Activated T-helper 2 cell treated with anti-CD3 and anti-CD28 coated beads, Interferon-gamma antibody, Interleukin-2, Interleukin-4, amounts not matched to agents 10 μg/mL and 5 μg/mL and 100 μg/mL, durations not matched to agents 14 hours and 24 hours and 36 hours (primary cell): Measurements from ENCODE around the gene SEPTIN12. TPM values are rescaled to one million over a fixed set of nuclear protein-coding genes. Genes with fewer than 3 reads are reported as not detected.

ENCODE experiments used
- DNase-seq: peaks from one replicate; pipeline ENCODE4 v3.0.0; 2021; ENCODE audit warnings: low spot score
- H3K27ac Mint-ChIP-seq: one replicate; pipeline ENCODE4 v1.8.0; 2021; ENCODE audit warnings: mixed read lengths
- H3K27me3 Mint-ChIP-seq: one replicate; pipeline ENCODE4 v1.8.0; 2021; ENCODE audit warnings: low read depth, mixed read lengths
- H3K36me3 Mint-ChIP-seq: one replicate; pipeline ENCODE4 v1.8.0; 2021; ENCODE audit warnings: low read depth, mixed read lengths
- H3K4me1 Mint-ChIP-seq: one replicate; pipeline ENCODE4 v1.8.0; 2021; ENCODE audit warnings: low read depth, mixed read lengths
- H3K4me3 Mint-ChIP-seq: one replicate; pipeline ENCODE4 v1.8.0; 2021; ENCODE audit warnings: low read depth, mild to moderate bottlenecking, moderate library complexity, mixed read lengths
- H3K9me3 Mint-ChIP-seq: one replicate; pipeline ENCODE4 v1.8.0; 2021; ENCODE audit warnings: mixed read lengths
- intact Hi-C: fragments of 100-400 bp; cut with micrococcal nuclease; formaldehyde crosslinking; loops from one replicate; pipeline ENCODE4 v1.15.1; 2023
- total RNA-seq: library from RNA; stranded (reverse); gene quantifications from 2 replicates; pipeline ENCODE4 v1.2.3, GENCODE V29; 2022

Gene SEPTIN12
- total RNA-seq, 1 donor from 2014 or later, result not detected

- DNase-seq, result no peak
- no peaks in the 10 kb centered on the region for H3K27me3 Mint-ChIP-seq
- H3K27ac Mint-ChIP-seq, result no peak overlapping the region
- peaks cover 5% of the 10 kb centered on the region for H3K4me1 Mint-ChIP-seq
- H3K9me3 Mint-ChIP-seq, result no peaks in the 10 kb centered on the region
- intact Hi-C loops, result no loop called here
- peak overlapping the region; percentile 48 for H3K4me3 Mint-ChIP-seq
- peaks cover 16% of the 10 kb centered on the region for H3K36me3 Mint-ChIP-seq
Observed at GRCh38 chr16:4800290-4801041, 12.3 kb upstream of the SEPTIN12 start.

GRCh38 chr16:4799171-4799855, 11.2 kb upstream of the SEPTIN12 start:
- Mint-ChIP-seq H3K27me3 (no peaks in the 10 kb centered on the region), H3K4me1 (peaks cover 5% of the 10 kb centered on the region), H3K4me3 (no peak overlapping the region), H3K9me3 (no peaks in the 10 kb centered on the region), H3K36me3 (peaks cover 6% of the 10 kb centered on the region), H3K27ac (no peak overlapping the region)
- DNase-seq, result no peak
- intact Hi-C loops, result no loop called here

GRCh38 chr16:4798456-4798855, 10.3 kb upstream of the SEPTIN12 start:
- Mint-ChIP-seq H3K9me3 (no peaks in the 10 kb centered on the region), H3K36me3 (no peaks in the 10 kb centered on the region), H3K4me1 (peaks cover 4% of the 10 kb centered on the region), H3K27ac (no peak overlapping the region), H3K4me3 (no peak overlapping the region), H3K27me3 (no peaks in the 10 kb centered on the region)
- no peak for DNase-seq
- intact Hi-C loops, result no loop called here

GRCh38 chr16:4797805-4798252, 9.7 kb upstream of the SEPTIN12 start:
- Mint-ChIP-seq H3K9me3 (no peaks in the 10 kb centered on the region), H3K27me3 (no peaks in the 10 kb centered on the region), H3K36me3 (no peaks in the 10 kb centered on the region), H3K4me3 (no peak overlapping the region), H3K4me1 (no peaks in the 10 kb centered on the region), H3K27ac (no peak overlapping the region)
- no peak for DNase-seq
- intact Hi-C loops, result no loop called here

GRCh38 chr16:4796982-4797804, 9.0 kb upstream of the SEPTIN12 start:
- no peak for DNase-seq
- Mint-ChIP-seq H3K4me1 (no peaks in the 10 kb centered on the region), H3K27me3 (no peaks in the 10 kb centered on the region), H3K27ac (no peak overlapping the region), H3K36me3 (no peaks in the 10 kb centered on the region), H3K9me3 (no peaks in the 10 kb centered on the region), H3K4me3 (no peak overlapping the region)
- intact Hi-C loops, result no loop called here

GRCh38 chr16:4795828-4796572, 7.9 kb upstream of the SEPTIN12 start:
- Mint-ChIP-seq H3K36me3 (no peaks in the 10 kb centered on the region), H3K27ac (no peak overlapping the region), H3K4me3 (no peak overlapping the region), H3K27me3 (no peaks in the 10 kb centered on the region), H3K4me1 (peaks cover 3% of the 10 kb centered on the region), H3K9me3 (no peaks in the 10 kb centered on the region)
- intact Hi-C loops, result no loop called here
- no peak for DNase-seq

- peaks cover 6% of the 10 kb centered on the region for H3K4me1 Mint-ChIP-seq
- DNase-seq, result no peak
- no peaks in the 10 kb centered on the region for H3K9me3 Mint-ChIP-seq
- no peaks in the 10 kb centered on the region for H3K27me3 Mint-ChIP-seq
- intact Hi-C loops, result no loop called here
- no peaks in the 10 kb centered on the region for H3K36me3 Mint-ChIP-seq
- no peak within 1 kb of the TSS for H3K27ac Mint-ChIP-seq
- H3K4me3 Mint-ChIP-seq, result no peak within 1 kb of the TSS
Observed at GRCh38 chr16:4795181-4795827, 7.2 kb upstream of the SEPTIN12 start, which contains the start of gene SMIM22. SMIM22 (plus strand) TSS chr16:4795369; CDS start chr16:4795735, 366 bp downstream.

- Mint-ChIP-seq H3K4me3 (no peak overlapping the region), H3K4me1 (peaks cover 6% of the 10 kb centered on the region), H3K9me3 (no peaks in the 10 kb centered on the region), H3K36me3 (no peaks in the 10 kb centered on the region), H3K27ac (no peak overlapping the region), H3K27me3 (no peaks in the 10 kb centered on the region)
- intact Hi-C loops, result no loop called here
- no peak for DNase-seq
Observed at GRCh38 chr16:4792951-4793513, 4.9 kb upstream of the SEPTIN12 start.

- no peaks in the 10 kb centered on the region for H3K36me3 Mint-ChIP-seq
- DNase-seq, result no peak
- no peaks in the 10 kb centered on the region for H3K9me3 Mint-ChIP-seq
- no peak overlapping the region for H3K27ac Mint-ChIP-seq
- H3K4me1 Mint-ChIP-seq, result peaks cover 6% of the 10 kb centered on the region
- intact Hi-C loops, result no loop called here
- no peaks in the 10 kb centered on the region for H3K27me3 Mint-ChIP-seq
- H3K4me3 Mint-ChIP-seq, result no peak overlapping the region
Observed at GRCh38 chr16:4790871-4791270, 2.7 kb upstream of the SEPTIN12 start.

- Mint-ChIP-seq H3K4me1 (peaks cover 6% of the 10 kb centered on the region), H3K9me3 (no peaks in the 10 kb centered on the region), H3K36me3 (no peaks in the 10 kb centered on the region), H3K27me3 (no peaks in the 10 kb centered on the region), H3K4me3 (no peak overlapping the region), H3K27ac (no peak overlapping the region)
- no peak for DNase-seq
- intact Hi-C loops, result no loop called here
Observed at GRCh38 chr16:4790261-4790660, 2.1 kb upstream of the SEPTIN12 start.

GRCh38 chr16:4788910-4789309, 765 bp upstream of the SEPTIN12 start:
- Mint-ChIP-seq H3K4me1 (peaks cover 6% of the 10 kb centered on the region), H3K27me3 (no peaks in the 10 kb centered on the region), H3K36me3 (no peaks in the 10 kb centered on the region), H3K9me3 (no peaks in the 10 kb centered on the region), H3K27ac (no peak overlapping the region), H3K4me3 (no peak overlapping the region)
- DNase-seq, result no peak
- intact Hi-C loops, result no loop called here

GRCh38 chr16:4788489-4788889, 344 bp upstream of the SEPTIN12 start:
- intact Hi-C loops, result no loop called here
- H3K4me1 Mint-ChIP-seq, result peaks cover 6% of the 10 kb centered on the region
- H3K36me3 Mint-ChIP-seq, result no peaks in the 10 kb centered on the region
- H3K27me3 Mint-ChIP-seq, result no peaks in the 10 kb centered on the region
- H3K9me3 Mint-ChIP-seq, result no peaks in the 10 kb centered on the region
- no peak overlapping the region for H3K27ac Mint-ChIP-seq
- no peak overlapping the region for H3K4me3 Mint-ChIP-seq
- no peak for DNase-seq
